ENCODE measurements around the gene DCAF11. TPM values are rescaled to one million over a fixed set of nuclear protein-coding genes. Genes with fewer than 3 reads are reported as not detected.

DCAF11 gene
- total RNA-seq, 6 donors from 2014 or later, result 68.4 to 138 (median 95.0) TPM

DNA sequence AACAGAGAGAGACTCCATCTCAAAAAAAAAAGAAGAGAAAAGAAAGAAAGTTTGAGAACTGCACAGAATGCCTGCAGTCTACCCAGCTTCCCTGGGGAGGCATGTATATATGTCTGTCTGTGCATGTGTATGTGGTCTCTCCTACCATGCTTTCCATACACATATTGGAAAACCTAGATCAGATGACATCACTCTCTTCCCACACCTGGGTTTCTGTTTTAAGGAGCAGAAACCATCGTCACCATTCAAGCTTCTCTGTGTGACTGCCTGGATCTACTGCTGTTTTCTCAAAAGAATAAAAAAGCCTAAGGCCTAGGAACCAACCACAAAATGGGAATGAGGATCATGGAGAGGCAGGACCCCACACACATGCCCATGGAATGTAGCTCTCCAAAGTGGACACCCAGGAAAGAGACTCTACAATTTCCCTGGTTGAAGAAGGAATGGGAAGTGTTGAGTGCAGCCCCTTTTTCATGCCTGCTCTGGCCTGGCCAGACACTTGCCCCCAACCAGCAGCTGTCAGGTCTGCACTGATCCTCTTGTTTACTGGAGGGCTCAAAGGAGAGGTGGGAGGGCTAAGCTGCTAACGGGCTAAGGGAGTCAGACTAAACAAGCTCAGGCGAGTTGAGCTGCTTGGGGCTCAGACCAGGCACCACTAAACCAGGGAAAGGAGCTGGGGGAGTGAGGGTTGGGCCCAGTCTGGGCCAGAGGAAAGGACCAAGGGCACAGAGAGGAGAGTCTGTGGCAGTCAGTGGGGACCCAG, 28.2 kb upstream of the DCAF11 start:
- 83 to 85% methylated on average over 3 of the region's 3 CpGs for WGBS, 2 donors
- no peaks in the 10 kb centered on the region for H3K36me3 ChIP-seq
- H3K27me3 ChIP-seq, result no peaks in the 10 kb centered on the region
- H3K4me3 ChIP-seq, result no peak overlapping the region
- H3K4me1 ChIP-seq, result peaks cover 0 to 8% (median 6%) of the 10 kb centered on the region in 4 donors
- ATAC-seq (ENCODE audit: low FRiP score in 2 of 2) (no peak), DNase-seq (no peak)
- no peak overlapping the region for H3K27ac ChIP-seq
- TF ChIP-seq, protein P1, sequence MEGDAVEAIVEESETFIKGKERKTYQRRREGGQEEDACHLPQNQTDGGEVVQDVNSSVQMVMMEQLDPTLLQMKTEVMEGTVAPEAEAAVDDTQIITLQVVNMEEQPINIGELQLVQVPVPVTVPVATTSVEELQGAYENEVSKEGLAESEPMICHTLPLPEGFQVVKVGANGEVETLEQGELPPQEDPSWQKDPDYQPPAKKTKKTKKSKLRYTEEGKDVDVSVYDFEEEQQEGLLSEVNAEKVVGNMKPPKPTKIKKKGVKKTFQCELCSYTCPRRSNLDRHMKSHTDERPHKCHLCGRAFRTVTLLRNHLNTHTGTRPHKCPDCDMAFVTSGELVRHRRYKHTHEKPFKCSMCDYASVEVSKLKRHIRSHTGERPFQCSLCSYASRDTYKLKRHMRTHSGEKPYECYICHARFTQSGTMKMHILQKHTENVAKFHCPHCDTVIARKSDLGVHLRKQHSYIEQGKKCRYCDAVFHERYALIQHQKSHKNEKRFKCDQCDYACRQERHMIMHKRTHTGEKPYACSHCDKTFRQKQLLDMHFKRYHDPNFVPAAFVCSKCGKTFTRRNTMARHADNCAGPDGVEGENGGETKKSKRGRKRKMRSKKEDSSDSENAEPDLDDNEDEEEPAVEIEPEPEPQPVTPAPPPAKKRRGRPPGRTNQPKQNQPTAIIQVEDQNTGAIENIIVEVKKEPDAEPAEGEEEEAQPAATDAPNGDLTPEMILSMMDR (IDR thresholded peaks at IDR 0.05), result no peak
- TF ChIP-seq EP300 (IDR thresholded peaks at IDR 0.05) (no peak), POLR2AphosphoS5 (IDR thresholded peaks at IDR 0.05) (no peak), POLR2A (IDR thresholded peaks at IDR 0.05) (no peak)
- H3K9me3 ChIP-seq, result no peaks in the 10 kb centered on the region

DNA sequence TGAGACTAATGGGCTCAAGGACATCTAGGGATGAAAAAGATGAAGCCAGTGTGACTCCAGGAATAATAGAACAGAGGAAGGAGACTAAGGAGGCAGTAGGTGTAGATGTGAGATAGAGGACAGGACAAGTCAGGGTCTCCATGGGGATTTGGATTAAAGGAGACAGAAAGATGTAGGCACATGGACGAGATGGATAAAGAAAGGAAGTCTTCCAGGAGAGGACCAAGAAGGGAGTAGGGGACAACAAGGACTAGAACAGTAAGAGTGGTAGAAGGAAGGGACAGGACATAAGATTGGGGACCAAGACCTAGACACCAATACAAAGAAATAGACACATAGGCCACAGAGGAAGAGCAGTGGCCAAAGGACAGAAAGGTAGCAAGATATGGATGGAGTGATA, 27.6 kb upstream of the DCAF11 start:
- WGBS, 2 donors, result 81 to 82% methylated on average over 1 of the region's 1 CpG
- peaks cover 0 to 3% (median 2%) of the 10 kb centered on the region in 4 donors for H3K4me1 ChIP-seq
- H3K9me3 ChIP-seq, result no peaks in the 10 kb centered on the region
- H3K27ac ChIP-seq, result no peak overlapping the region
- H3K36me3 ChIP-seq, result no peaks in the 10 kb centered on the region
- no peak overlapping the region for H3K4me3 ChIP-seq
- H3K27me3 ChIP-seq, result no peaks in the 10 kb centered on the region
- DNase-seq, result no peak
- ATAC-seq (ENCODE audit: low FRiP score in 2 of 2), result no peak
- TF ChIP-seq POLR2AphosphoS5 (IDR thresholded peaks at IDR 0.05), result no peak
- TF ChIP-seq EP300 (IDR thresholded peaks at IDR 0.05), result no peak
- no peak for TF ChIP-seq POLR2A (IDR thresholded peaks at IDR 0.05)
- TF ChIP-seq, protein P1 (IDR thresholded peaks at IDR 0.05), result no peak

DNA sequence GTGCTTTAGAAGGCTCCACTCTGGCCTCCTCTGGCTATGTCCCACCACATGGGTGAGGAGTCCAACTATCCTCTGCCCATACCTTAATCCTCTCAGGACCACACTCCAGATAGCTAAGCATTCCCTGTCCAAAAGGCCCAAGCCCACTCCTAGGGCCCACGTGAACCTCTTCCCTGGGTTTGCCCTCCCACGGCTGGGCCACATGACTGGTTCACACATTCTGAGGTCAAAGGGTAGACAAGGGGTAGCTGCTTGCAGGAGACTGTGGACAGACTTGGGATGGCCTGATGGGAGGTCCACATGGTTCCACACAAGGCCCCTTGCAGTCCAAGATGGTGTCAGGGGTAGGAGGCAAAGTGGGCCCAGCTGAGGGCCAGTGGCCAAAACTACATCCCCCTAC, 26.5 kb upstream of the DCAF11 start:
- 80 to 97% methylated on average over 1 to 2 of the region's 2 CpGs for WGBS, 2 donors
- Histone ChIP-seq H3K9me3 (no peaks in the 10 kb centered on the region), H3K36me3 (no peaks in the 10 kb centered on the region), H3K4me3 (no peak overlapping the region), H3K4me1 (peaks cover 0 to 12% (median 8%) of the 10 kb centered on the region in 4 donors), H3K27ac (no peak overlapping the region), H3K27me3 (no peaks in the 10 kb centered on the region)
- ATAC-seq (ENCODE audit: low FRiP score in 2 of 2) (no peak), DNase-seq (no peak)
- no peak for TF ChIP-seq EP300 (IDR thresholded peaks at IDR 0.05)
- TF ChIP-seq POLR2A (IDR thresholded peaks at IDR 0.05), result no peak
- no peak for TF ChIP-seq POLR2AphosphoS5 (IDR thresholded peaks at IDR 0.05)
- TF ChIP-seq, protein P1 (IDR thresholded peaks at IDR 0.05), result no peak

DNA sequence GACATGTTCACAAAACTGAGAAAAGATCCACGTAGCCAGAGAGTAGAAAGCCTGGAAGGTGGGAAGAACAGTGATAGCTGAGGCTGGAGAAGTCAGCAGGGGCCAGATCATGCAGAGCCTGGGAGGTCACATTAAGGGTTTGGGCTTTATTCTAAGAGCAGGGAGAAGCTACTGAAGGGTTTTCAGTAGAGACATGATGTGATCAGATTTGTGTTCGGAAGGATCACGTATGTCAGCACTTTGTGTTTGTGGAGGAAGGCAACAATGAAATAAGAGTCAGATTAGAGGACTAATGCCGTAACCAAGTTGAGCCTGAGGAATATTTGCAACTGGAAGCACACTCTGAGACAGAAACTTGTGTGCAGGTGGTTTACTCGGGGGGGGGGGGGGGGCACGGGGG, 24.7 kb upstream of the DCAF11 start:
- peaks cover 4 to 23% (median 17%) of the 10 kb centered on the region in 4 donors for H3K4me1 ChIP-seq
- H3K27ac ChIP-seq, result no peak overlapping the region
- 88 to 91% methylated on average over 6 of the region's 6 CpGs for WGBS, 2 donors
- TF ChIP-seq, protein P1 (IDR thresholded peaks at IDR 0.05), result no peak
- TF ChIP-seq EP300 (IDR thresholded peaks at IDR 0.05) (no peak), POLR2A (IDR thresholded peaks at IDR 0.05) (no peak), POLR2AphosphoS5 (IDR thresholded peaks at IDR 0.05) (no peak)
- no peaks in the 10 kb centered on the region for H3K27me3 ChIP-seq
- H3K4me3 ChIP-seq, result no peak overlapping the region
- no peak for ATAC-seq (ENCODE audit: low FRiP score in 2 of 2)
- H3K9me3 ChIP-seq, result no peaks in the 10 kb centered on the region
- no peak for DNase-seq
- no peaks in the 10 kb centered on the region for H3K36me3 ChIP-seq

DNA sequence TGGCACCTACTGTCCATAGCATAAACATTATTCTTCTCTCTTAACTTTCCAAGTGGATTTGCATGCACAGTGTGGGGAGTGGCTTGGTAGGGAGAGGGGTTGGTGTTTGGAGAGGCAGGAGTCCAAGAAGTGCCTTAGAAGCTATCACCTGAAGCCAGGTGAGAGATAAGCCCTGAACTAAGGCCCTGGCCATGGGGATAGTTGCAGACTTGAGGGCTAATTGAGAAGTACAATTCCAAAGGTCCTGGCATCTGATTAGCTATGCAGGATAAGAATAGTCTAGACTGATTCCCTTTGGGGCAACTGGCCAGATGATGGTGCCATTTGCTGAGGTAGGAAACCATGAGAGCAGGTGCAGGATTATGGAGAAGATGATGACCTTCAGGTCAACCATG, 22.5 kb upstream of the DCAF11 start:
- Histone ChIP-seq H3K4me1 (peaks cover 8 to 40% (median 27%) of the 10 kb centered on the region in 4 donors), H3K4me3 (no peak overlapping the region), H3K36me3 (no peaks in the 10 kb centered on the region), H3K9me3 (no peaks in the 10 kb centered on the region), H3K27ac (no peak overlapping the region), H3K27me3 (no peaks in the 10 kb centered on the region)
- DNase-seq (peak in 1 of 2 donors; percentile 29), ATAC-seq (ENCODE audit: low FRiP score in 2 of 2) (no peak)
- TF ChIP-seq POLR2AphosphoS5 (IDR thresholded peaks at IDR 0.05) (no peak), POLR2A (IDR thresholded peaks at IDR 0.05) (no peak), EP300 (IDR thresholded peaks at IDR 0.05) (no peak)
- TF ChIP-seq, protein P1 (IDR thresholded peaks at IDR 0.05), result no peak

Data from upper lobe of left lung (tissue), 6 donors.